Purkinje cell (primary cell): ENCODE data around the gene L3MBTL4. TPM values are rescaled to one million over a fixed set of nuclear protein-coding genes. Genes with fewer than 3 reads are reported as not detected.

Experiments used
- polyA plus RNA-seq: library from polyadenylated mRNA; unstranded; fragments of >200 nt; fragmentation: Nextera tagmentation; gene quantifications from 2 replicates; pipeline ENCODE4 v1.2.1, GENCODE V29; 2014

The L3MBTL4 gene
- polyA plus RNA-seq, result 0.31 TPM in 1 of 2 replicates, not detected in the other

DNA sequence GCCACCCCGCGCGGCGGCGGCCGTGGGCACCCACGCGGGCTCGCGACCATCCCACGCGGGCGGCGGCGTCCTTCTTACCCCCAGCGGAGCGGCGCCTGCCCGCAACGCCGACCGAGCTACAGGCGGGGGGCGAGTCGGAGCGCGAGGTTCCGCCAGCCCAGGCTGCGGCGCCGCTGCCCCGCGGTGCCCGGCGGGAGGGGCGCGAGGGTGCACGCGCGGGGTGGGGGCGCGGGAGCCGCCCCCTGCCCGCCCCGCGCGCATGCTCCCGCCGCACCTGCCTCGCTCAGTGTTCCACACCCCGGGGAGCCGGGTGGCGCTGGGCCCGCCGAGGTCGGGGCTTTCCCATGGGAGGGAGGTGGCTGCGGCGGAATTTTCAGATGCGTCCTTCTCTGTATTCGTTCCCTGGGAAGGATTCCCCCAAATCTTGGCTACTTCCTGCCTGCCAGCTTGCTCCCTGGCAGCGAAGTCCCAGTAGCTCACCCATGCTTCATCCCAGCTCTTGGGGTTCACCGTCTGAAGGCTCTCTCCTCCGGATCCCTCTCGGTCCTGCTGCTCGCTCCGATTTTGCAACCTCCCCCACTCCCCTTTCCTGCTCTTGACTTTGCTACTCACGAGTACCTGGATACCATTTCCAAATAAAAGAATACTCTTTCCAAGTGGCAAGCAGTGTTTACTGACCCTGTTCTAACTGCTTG lies at the start of gene L3MBTL4:
Gene L3MBTL4 (minus strand): TSS at position 189 of the 695 bp plus-strand sequence. CDS start 103,286 bp downstream, outside the sequence.

